DOHH2 (cell line): ENCODE measurements around the gene PPY.

Source experiments
- H3F3A ChIP-seq: fragments of 200-600 bp; sonication (generic), shearing (Covaris generic); 2 replicates; pipeline ENCODE4 v1.6.0; 2016; ENCODE audit warnings: antibody characterized with exemption, mild to moderate bottlenecking; ENCODE audit not compliant: control insufficient read depth, insufficient read depth
- H3K27ac ChIP-seq: fragments of 200-600 bp; sonication (generic); 2 replicates; pipeline ENCODE4 v1.5.1; 2014; ENCODE audit warnings: low read depth, mild to moderate bottlenecking, low read length, moderate library complexity
- H3K27me3 ChIP-seq: fragments of 200-600 bp; sonication (generic); 2 replicates; pipeline ENCODE4 v1.6.1; 2014; ENCODE audit warnings: mild to moderate bottlenecking, low read length, mixed read lengths; ENCODE audit not compliant: control insufficient read depth
- H3K36me3 ChIP-seq: fragments of 200-600 bp; sonication (generic); 2 replicates; pipeline ENCODE4 v1.6.1; 2014; ENCODE audit warnings: mild to moderate bottlenecking, low read length, moderate library complexity, mixed read lengths; ENCODE audit not compliant: control insufficient read depth
- H3K4me1 ChIP-seq: fragments of 200-600 bp; sonication (generic); 2 replicates; pipeline ENCODE4 v1.6.1; 2014; ENCODE audit warnings: mild to moderate bottlenecking, low read length, mixed read lengths; ENCODE audit not compliant: control insufficient read depth
- H3K4me2 ChIP-seq: fragments of 200-600 bp; sonication (generic); 2 replicates; pipeline ENCODE4 v1.6.0; 2014; ENCODE audit warnings: mild to moderate bottlenecking, low read length, moderate library complexity
- H3K4me3 ChIP-seq: fragments of 200-600 bp; sonication (generic); 2 replicates; pipeline ENCODE4 v1.5.1; 2014; ENCODE audit warnings: mild to moderate bottlenecking, low read length, mixed read lengths
- H3K79me2 ChIP-seq: fragments of 200-600 bp; sonication (generic); 2 replicates; pipeline ENCODE4 v1.6.1; 2014; ENCODE audit warnings: mild to moderate bottlenecking, low read length, mixed read lengths; ENCODE audit not compliant: control insufficient read depth
- H3K9me2 ChIP-seq: fragments of 200-600 bp; sonication (generic); replicated peaks from 2 replicates; pipeline ENCODE4 v1.6.1; 2014; ENCODE audit warnings: mild to moderate bottlenecking, low read length, mixed read lengths; ENCODE audit not compliant: control insufficient read depth
- H3K9me3 ChIP-seq: fragments of 200-600 bp; sonication (generic); 2 replicates; pipeline ENCODE4 v1.6.1; 2014; ENCODE audit warnings: antibody characterized with exemption, low read length, mixed read lengths; ENCODE audit not compliant: control insufficient read depth, insufficient read depth
- H4K20me1 ChIP-seq: fragments of 200-600 bp; sonication (generic); 2 replicates; pipeline ENCODE4 v1.6.0; 2014; ENCODE audit warnings: low read depth, mild to moderate bottlenecking, antibody characterized with exemption, low read length, moderate library complexity; ENCODE audit not compliant: control insufficient read depth, insufficient read depth
- EZH2phosphoT487 ChIP-seq: fragments of 200-600 bp; sonication (generic); IDR thresholded peaks from 2 replicates; pipeline ENCODE4 v1.6.1; 2017; ENCODE audit warnings: borderline replicate concordance, mild to moderate bottlenecking, antibody characterized with exemption, low read length, moderate library complexity, mixed read lengths
- TF ChIP-seq, protein P1 (sequence below): fragments of 200-600 bp; sonication (generic); IDR thresholded peaks from one replicate; pipeline ENCODE4 v1.5.1; 2014; ENCODE audit warnings: antibody characterized with exemption, mild to moderate bottlenecking, low read depth, low read length; ENCODE audit not compliant: poor library complexity, severe bottlenecking

PPY gene

DNA sequence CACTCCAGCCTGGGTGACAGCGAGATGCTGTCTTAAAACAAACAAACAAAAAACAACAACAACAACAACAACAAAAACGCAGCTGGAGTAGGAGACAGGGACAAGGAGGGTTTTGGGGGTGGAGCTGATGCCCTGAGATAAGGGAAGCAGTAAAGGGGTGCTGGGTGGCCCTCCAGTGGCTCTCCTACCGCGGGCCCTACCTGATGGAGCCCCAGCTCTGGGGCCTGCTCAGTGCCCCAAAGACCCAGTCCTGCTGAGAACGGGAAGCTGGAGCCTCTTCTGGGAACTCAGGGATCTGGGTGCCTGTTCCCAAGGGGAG, 40.9 kb upstream of the PPY start:
- no peaks in the 10 kb centered on the region for H3K4me1 ChIP-seq
- H3K9me3 ChIP-seq = no peaks in the 10 kb centered on the region
- H3K9me2 ChIP-seq = no peaks in the 10 kb centered on the region
- H4K20me1 ChIP-seq = no peaks in the 10 kb centered on the region
- H3K36me3 ChIP-seq = no peaks in the 10 kb centered on the region
- no peaks in the 10 kb centered on the region for H3K79me2 ChIP-seq
- H3F3A ChIP-seq = no peaks in the 10 kb centered on the region
- no peak overlapping the region for H3K4me3 ChIP-seq
- no peak for TF ChIP-seq EZH2phosphoT487
- TF ChIP-seq, protein P1, sequence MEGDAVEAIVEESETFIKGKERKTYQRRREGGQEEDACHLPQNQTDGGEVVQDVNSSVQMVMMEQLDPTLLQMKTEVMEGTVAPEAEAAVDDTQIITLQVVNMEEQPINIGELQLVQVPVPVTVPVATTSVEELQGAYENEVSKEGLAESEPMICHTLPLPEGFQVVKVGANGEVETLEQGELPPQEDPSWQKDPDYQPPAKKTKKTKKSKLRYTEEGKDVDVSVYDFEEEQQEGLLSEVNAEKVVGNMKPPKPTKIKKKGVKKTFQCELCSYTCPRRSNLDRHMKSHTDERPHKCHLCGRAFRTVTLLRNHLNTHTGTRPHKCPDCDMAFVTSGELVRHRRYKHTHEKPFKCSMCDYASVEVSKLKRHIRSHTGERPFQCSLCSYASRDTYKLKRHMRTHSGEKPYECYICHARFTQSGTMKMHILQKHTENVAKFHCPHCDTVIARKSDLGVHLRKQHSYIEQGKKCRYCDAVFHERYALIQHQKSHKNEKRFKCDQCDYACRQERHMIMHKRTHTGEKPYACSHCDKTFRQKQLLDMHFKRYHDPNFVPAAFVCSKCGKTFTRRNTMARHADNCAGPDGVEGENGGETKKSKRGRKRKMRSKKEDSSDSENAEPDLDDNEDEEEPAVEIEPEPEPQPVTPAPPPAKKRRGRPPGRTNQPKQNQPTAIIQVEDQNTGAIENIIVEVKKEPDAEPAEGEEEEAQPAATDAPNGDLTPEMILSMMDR = no peak
- no peak overlapping the region for H3K4me2 ChIP-seq
- no peak overlapping the region for H3K27ac ChIP-seq
- peaks cover 2% of the 10 kb centered on the region; the same call in 1 of the 2 replicates for H3K27me3 ChIP-seq

DNA sequence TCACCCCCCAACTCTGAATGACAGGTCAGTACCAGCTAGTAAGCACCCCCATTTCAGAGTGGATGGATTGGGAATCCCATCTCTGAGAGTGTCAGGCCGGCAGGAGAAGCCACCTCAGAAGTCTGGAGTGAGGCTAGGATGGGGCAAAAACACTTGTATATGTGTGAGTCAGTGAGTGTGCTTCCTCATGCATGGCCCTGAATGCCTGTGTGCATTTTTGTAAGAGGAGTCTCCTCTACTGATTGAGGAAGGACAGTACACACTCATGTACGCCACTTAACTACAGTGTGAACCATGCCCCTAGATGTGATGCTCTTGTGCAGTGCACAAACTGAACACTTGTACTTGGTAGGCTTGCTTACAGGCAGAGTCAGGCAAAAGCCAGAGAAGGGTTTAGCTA, 39.9 kb upstream of the PPY start:
- H3K27ac ChIP-seq = no peak overlapping the region
- no peak for TF ChIP-seq EZH2phosphoT487
- TF ChIP-seq, protein P1 = no peak
- no peaks in the 10 kb centered on the region for H3K36me3 ChIP-seq
- no peaks in the 10 kb centered on the region for H4K20me1 ChIP-seq
- peaks cover 2% of the 10 kb centered on the region; the same call in 1 of the 2 replicates for H3K27me3 ChIP-seq
- H3K4me3 ChIP-seq = no peak overlapping the region
- H3K4me1 ChIP-seq = no peaks in the 10 kb centered on the region
- no peak overlapping the region for H3K4me2 ChIP-seq
- H3F3A ChIP-seq = no peaks in the 10 kb centered on the region
- H3K79me2 ChIP-seq = no peaks in the 10 kb centered on the region
- no peaks in the 10 kb centered on the region for H3K9me3 ChIP-seq
- no peaks in the 10 kb centered on the region for H3K9me2 ChIP-seq

DNA sequence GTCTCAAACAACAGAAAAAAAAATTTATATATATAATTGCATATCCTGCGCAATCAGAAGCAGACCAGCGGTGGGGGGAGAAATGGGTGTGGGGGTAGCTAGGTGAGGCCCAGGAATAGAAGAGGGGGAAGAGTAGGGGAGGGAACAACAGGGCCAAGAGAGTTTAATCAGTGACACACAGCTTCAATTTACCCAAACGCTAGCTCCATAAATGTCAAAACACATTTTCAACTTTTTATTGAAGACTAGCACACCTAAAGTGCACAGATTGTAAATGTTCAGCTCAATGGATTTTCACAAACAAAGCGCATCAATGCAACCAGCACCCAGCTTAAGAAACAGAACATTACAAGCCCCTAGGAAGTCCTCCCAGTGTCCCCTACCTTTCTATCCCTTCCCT, 37.4 kb upstream of the PPY start:
- Histone ChIP-seq H3K4me2 (no peak overlapping the region), H3K4me1 (no peaks in the 10 kb centered on the region), H3K4me3 (no peak overlapping the region), H3K27ac (no peak overlapping the region), H3K9me2 (no peaks in the 10 kb centered on the region), H3K9me3 (no peaks in the 10 kb centered on the region), H4K20me1 (no peaks in the 10 kb centered on the region), H3F3A (no peaks in the 10 kb centered on the region), H3K79me2 (no peaks in the 10 kb centered on the region), H3K27me3 (peaks cover 2% of the 10 kb centered on the region; the same call in 1 of the 2 replicates), H3K36me3 (no peaks in the 10 kb centered on the region)
- TF ChIP-seq, protein P1 = no peak
- no peak for TF ChIP-seq EZH2phosphoT487

DNA sequence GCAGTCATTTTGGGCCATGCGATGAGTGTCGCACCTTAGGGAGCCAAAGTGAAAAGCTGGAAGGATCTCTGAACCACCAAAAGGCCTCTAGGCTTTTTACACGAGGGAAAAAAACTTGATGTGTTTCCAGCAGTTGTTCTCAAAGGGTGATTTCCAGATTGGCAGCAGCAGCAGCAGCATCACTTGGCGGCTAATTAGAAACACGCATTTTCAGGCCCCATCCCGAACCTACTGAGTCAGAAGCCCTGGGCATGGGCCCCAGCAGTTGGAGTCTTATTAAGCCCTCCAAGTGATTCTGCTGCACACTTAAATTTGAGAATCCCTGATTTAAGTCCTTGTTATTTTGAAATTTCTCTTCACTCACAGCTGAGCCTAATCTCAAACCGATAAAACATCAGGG, 36.7 kb upstream of the PPY start:
- H3K27ac ChIP-seq = no peak overlapping the region
- no peaks in the 10 kb centered on the region for H3K9me2 ChIP-seq
- H3K4me2 ChIP-seq = no peak overlapping the region
- H3F3A ChIP-seq = no peaks in the 10 kb centered on the region
- no peaks in the 10 kb centered on the region for H3K79me2 ChIP-seq
- H3K4me1 ChIP-seq = no peaks in the 10 kb centered on the region
- no peaks in the 10 kb centered on the region for H3K36me3 ChIP-seq
- H3K4me3 ChIP-seq = no peak overlapping the region
- H3K27me3 ChIP-seq = peaks cover 2% of the 10 kb centered on the region; the same call in 1 of the 2 replicates
- H4K20me1 ChIP-seq = no peaks in the 10 kb centered on the region
- no peaks in the 10 kb centered on the region for H3K9me3 ChIP-seq
- TF ChIP-seq EZH2phosphoT487 = no peak
- TF ChIP-seq, protein P1 = no peak
